Vagina (tissue), 2 donors: ENCODE results near the gene NEK7. TPM values are rescaled to one million over a fixed set of nuclear protein-coding genes. Genes with fewer than 3 reads are reported as not detected.

ENCODE experiments used
- DNase-seq, 2 donors: peaks; one replicate each; pipeline ENCODE4 v3.0.0-alpha.2; 2017; ENCODE audit errors: extremely low spot score in 2 of 2
- H3K27ac ChIP-seq: fragments of 200-600 bp; sonication (generic); one replicate; pipeline ENCODE4 v1.5.1; 2019
- H3K27me3 ChIP-seq: fragments of 200-600 bp; sonication (generic); one replicate; pipeline ENCODE4 v1.5.1; 2019
- H3K36me3 ChIP-seq, 2 donors: fragments of 200-600 bp; sonication (generic); one replicate each; pipeline ENCODE4 v1.5.1; 2017 to 2019
- H3K4me1 ChIP-seq: fragments of 200-600 bp; sonication (generic); one replicate; pipeline ENCODE4 v1.5.1; 2019
- H3K4me3 ChIP-seq, 2 donors: fragments of 200-600 bp; sonication (generic); 1 replicate in 1 of 2; 2 replicates in 1 of 2; pipeline ENCODE4 v1.5.1; 2016 to 2019
- H3K9me3 ChIP-seq: fragments of 200-600 bp; sonication (generic); one replicate; pipeline ENCODE4 v1.5.1; 2019
- POLR2A ChIP-seq, 2 donors: fragments of 450-650 bp; IDR thresholded peaks; one replicate each; pipeline ENCODE4 v1.6.1; 2017; ENCODE audit warnings: antibody characterized with exemption in 2 of 2, mild to moderate bottlenecking in 2 of 2, moderate library complexity in 2 of 2
- POLR2AphosphoS5 ChIP-seq, 2 donors: sonication (generic); formaldehyde crosslinking; IDR thresholded peaks; one replicate each; pipeline ENCODE4 v1.9.0; 2017; ENCODE audit warnings: antibody characterized with exemption in 2 of 2, mild to moderate bottlenecking in 2 of 2, low read depth in 1 of 2; ENCODE audit not compliant: insufficient read depth in 1 of 2
- intact Hi-C: fragments of 100-400 bp; cut with DNase I; formaldehyde crosslinking; loops from one replicate; pipeline ENCODE4 v1.15.1; 2023
- total RNA-seq: library from RNA; depleted of rRNA; stranded (reverse); fragments of >200 nt; gene quantifications from one replicate; pipeline ENCODE4 v1.2.3, GENCODE V29; 2016
- TF ChIP-seq, protein P1 (sequence below), 3 experiments: fragments of 450-650 bp in 2 of 3; fragments of 200-600 bp in 1 of 3; sonication (generic) in 1 of 3; IDR thresholded peaks; one replicate each; pipeline ENCODE4 v1.5.1; 2017 to 2019; ENCODE audit warnings: antibody characterized with exemption in 3 of 3, mild to moderate bottlenecking in 2 of 3, moderate library complexity in 2 of 3

NEK7 gene
- total RNA-seq, 1 donor from 2014 or later, result 99.4 TPM

DNA sequence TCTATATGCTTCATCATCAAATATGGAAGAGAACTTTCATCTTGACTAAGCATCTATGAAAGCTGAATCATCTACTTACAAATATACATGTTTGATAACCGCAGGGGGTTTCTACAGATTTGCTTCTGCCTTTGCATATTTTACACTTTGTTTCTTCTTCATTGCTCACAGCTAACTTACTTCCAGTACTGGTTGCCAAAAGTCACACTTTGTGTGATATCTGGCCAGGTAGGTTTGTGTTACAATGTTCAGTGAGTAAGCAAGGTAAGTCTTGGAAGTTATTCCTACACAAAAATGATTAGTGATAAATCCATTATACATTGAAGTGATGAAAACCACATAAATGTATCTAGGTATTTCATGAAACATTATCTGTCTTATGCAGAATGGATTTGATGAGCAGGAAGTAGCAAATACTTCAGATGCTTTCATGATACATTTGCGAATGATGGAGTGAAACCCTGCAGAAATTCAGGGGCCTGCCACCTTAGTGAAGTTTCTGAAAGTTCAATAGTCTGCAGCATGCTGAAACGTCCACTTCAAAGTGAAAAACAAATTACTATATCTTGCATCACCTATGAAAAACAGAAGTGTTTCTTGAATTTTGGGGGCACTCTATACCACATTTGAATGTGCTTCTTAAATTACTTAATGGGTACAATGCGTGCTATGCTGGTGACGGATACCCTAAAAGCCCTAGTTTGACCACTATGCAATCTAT lies 196.3 kb downstream of the NEK7 start:
- no peak for TF ChIP-seq POLR2A (IDR thresholded peaks at IDR 0.05)
- TF ChIP-seq, protein P1, sequence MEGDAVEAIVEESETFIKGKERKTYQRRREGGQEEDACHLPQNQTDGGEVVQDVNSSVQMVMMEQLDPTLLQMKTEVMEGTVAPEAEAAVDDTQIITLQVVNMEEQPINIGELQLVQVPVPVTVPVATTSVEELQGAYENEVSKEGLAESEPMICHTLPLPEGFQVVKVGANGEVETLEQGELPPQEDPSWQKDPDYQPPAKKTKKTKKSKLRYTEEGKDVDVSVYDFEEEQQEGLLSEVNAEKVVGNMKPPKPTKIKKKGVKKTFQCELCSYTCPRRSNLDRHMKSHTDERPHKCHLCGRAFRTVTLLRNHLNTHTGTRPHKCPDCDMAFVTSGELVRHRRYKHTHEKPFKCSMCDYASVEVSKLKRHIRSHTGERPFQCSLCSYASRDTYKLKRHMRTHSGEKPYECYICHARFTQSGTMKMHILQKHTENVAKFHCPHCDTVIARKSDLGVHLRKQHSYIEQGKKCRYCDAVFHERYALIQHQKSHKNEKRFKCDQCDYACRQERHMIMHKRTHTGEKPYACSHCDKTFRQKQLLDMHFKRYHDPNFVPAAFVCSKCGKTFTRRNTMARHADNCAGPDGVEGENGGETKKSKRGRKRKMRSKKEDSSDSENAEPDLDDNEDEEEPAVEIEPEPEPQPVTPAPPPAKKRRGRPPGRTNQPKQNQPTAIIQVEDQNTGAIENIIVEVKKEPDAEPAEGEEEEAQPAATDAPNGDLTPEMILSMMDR (IDR thresholded peaks at IDR 0.05), result no peak
- Histone ChIP-seq H3K27me3 (no peaks in the 10 kb centered on the region), H3K4me1 (no peaks in the 10 kb centered on the region), H3K4me3 (no peak overlapping the region), H3K9me3 (no peaks in the 10 kb centered on the region), H3K36me3 (no peaks in the 10 kb centered on the region), H3K27ac (no peak overlapping the region)
- intact Hi-C loops, result no loop called here
- DNase-seq, result no peak

DNA sequence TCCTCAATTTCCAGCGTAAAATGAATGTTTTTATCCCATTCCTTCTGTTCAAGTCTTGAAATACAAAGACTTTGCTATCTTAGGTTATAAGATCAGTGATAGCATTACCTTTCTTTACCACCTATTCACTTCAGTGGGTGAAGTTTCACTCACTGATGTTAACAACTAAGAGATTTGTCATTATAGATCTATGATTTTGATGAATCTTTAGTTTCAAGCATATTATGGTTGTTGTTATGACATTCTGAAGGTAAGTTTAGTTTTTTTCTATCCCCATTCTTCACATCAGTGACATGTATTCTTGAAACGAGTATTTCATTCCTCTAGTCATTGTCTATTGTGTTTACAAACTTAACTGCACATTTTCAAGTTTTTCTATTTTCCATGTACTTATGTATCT lies 201.1 kb downstream of the NEK7 start:
- Histone ChIP-seq H3K27me3 (no peaks in the 10 kb centered on the region), H3K4me1 (no peaks in the 10 kb centered on the region), H3K36me3 (no peaks in the 10 kb centered on the region), H3K27ac (no peak overlapping the region), H3K4me3 (no peak overlapping the region), H3K9me3 (no peaks in the 10 kb centered on the region)
- TF ChIP-seq POLR2A (IDR thresholded peaks at IDR 0.05) (no peak), POLR2AphosphoS5 (IDR thresholded peaks at IDR 0.05; ENCODE audit: insufficient read depth in 1 of 2, low read depth in 1 of 2) (no peak)
- TF ChIP-seq, protein P1 (IDR thresholded peaks at IDR 0.05), result no peak
- DNase-seq, result no peak
- intact Hi-C loops, result no loop called here

- Histone ChIP-seq H3K27me3 (no peaks in the 10 kb centered on the region), H3K4me1 (no peaks in the 10 kb centered on the region), H3K36me3 (no peaks in the 10 kb centered on the region), H3K9me3 (no peaks in the 10 kb centered on the region), H3K27ac (no peak overlapping the region), H3K4me3 (no peak overlapping the region)
- no peak for TF ChIP-seq POLR2AphosphoS5 (IDR thresholded peaks at IDR 0.05; ENCODE audit: insufficient read depth in 1 of 2, low read depth in 1 of 2)
- TF ChIP-seq, protein P1 (IDR thresholded peaks at IDR 0.05), result peak in 2 of 3 experiments; percentile 22 to 31
- TF ChIP-seq POLR2A (IDR thresholded peaks at IDR 0.05), result no peak
- no peak for DNase-seq
- intact Hi-C loops, result no loop called here
Observed at GRCh38 chr1:198359024-198359653, 202.3 kb downstream of the NEK7 start.

DNA sequence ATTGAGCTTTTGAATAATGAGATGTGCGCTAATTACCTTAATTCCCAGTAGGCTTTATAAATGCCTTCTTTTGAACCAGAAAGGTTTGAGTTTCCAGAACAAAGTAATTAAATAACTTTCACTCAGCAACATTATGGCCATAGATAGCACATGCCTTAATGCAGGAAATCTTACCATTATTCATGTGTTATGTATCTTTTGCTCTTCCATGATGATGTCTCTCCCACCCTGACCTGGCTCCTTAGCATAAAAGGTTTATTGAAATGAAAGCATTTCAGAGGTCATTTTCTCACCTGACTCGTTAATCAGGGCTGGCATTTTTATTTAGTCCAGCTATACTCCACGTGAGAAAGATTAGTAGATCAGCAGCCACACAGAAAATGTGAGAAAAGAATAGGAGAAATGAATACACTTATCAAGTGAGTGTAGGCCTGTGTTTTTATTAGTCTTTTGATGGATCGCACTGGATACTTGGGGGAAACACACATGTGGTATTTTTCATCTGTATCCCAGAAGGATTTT lies 203.5 kb downstream of the NEK7 start:
- intact Hi-C loops, result no loop called here
- Histone ChIP-seq H3K4me1 (no peaks in the 10 kb centered on the region), H3K9me3 (no peaks in the 10 kb centered on the region), H3K27ac (no peak overlapping the region), H3K27me3 (no peaks in the 10 kb centered on the region), H3K4me3 (no peak overlapping the region), H3K36me3 (no peaks in the 10 kb centered on the region)
- no peak for DNase-seq
- TF ChIP-seq POLR2AphosphoS5 (IDR thresholded peaks at IDR 0.05; ENCODE audit: insufficient read depth in 1 of 2, low read depth in 1 of 2), result no peak
- TF ChIP-seq, protein P1 (IDR thresholded peaks at IDR 0.05), result no peak
- no peak for TF ChIP-seq POLR2A (IDR thresholded peaks at IDR 0.05)

DNA sequence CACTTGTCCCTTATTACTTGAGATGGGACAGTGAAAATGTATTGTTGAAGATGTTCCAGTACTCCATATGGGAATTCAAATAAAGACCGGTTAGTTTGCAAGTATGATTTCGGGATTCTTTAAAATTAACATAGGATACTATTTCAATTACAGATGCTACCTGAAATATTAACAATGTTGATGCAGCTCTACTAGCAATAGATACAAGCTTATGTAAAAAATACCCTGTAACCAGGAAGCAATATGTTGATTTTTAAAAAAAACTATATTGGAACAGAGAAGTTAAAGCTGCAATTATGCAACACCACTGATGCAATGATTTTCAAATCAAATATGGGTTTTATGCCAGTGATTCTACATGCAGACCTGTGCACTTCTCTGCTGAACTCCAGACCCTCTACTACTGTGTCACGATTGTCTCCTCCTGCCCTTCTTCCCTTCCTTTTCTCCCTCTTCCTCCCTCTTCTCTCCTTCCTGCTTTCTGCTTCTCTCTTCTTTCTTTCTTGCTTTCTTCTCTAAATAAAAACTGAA lies 204.5 kb downstream of the NEK7 start:
- no peak for TF ChIP-seq POLR2A (IDR thresholded peaks at IDR 0.05)
- TF ChIP-seq, protein P1 (IDR thresholded peaks at IDR 0.05), result no peak
- no peak for TF ChIP-seq POLR2AphosphoS5 (IDR thresholded peaks at IDR 0.05; ENCODE audit: insufficient read depth in 1 of 2, low read depth in 1 of 2)
- Histone ChIP-seq H3K9me3 (no peaks in the 10 kb centered on the region), H3K27me3 (no peaks in the 10 kb centered on the region), H3K27ac (no peak overlapping the region), H3K36me3 (no peaks in the 10 kb centered on the region), H3K4me1 (no peaks in the 10 kb centered on the region), H3K4me3 (no peak overlapping the region)
- DNase-seq, result no peak
- intact Hi-C loops, result no loop called here
